ENCODE measurements around the gene BRI3. TPM values are rescaled to one million over a fixed set of nuclear protein-coding genes. Genes with fewer than 3 reads are reported as not detected.

BRI3 gene
- polyA plus RNA-seq, 1 donor (not counting 4 experiments of a cell fraction or from before 2014, with no cell fraction given): 121 TPM

- Histone ChIP-seq H3K4me3 (ENCODE audit: control insufficient read depth in 2 of 3, extremely low read depth in 1 of 3, insufficient read depth in 2 of 3, low read depth in 1 of 3, low read length in 3 of 3) (no peak overlapping the region), H2AFZ (ENCODE audit: control insufficient read depth, low read length) (no peak overlapping the region), H3K79me2 (ENCODE audit: control insufficient read depth, insufficient read depth, low read length) (peaks cover 3% of the 10 kb centered on the region), H3K4me1 (ENCODE audit: control insufficient read depth, extremely low read depth, insufficient read depth, low read length) (peaks cover 12% of the 10 kb centered on the region), H3K36me3 (ENCODE audit: control insufficient read depth in 2 of 2, extremely low read depth in 1 of 2, insufficient read depth in 2 of 2, low read length in 2 of 2) (peaks cover 35 to 43% of the 10 kb centered on the region in 2 experiments), H3K9me1 (ENCODE audit: control insufficient read depth, extremely low read depth, insufficient read depth, low read length) (no peaks in the 10 kb centered on the region), H4K20me1 (ENCODE audit: control insufficient read depth, extremely low read depth, insufficient read depth, low read length) (peaks cover 15% of the 10 kb centered on the region), H3K27me3 (ENCODE audit: control insufficient read depth, extremely low read depth, insufficient read depth, low read length) (no peaks in the 10 kb centered on the region), H3K4me2 (ENCODE audit: control insufficient read depth, extremely low read depth, insufficient read depth, low read depth, low read length) (no peak overlapping the region), H3K27ac (ENCODE audit: control insufficient read depth, insufficient read depth, low read length) (no peak overlapping the region), H3K9ac (ENCODE audit: control insufficient read depth, extremely low read depth, insufficient read depth, low read length) (no peak overlapping the region), H3K9me3 (ENCODE audit: control insufficient read depth, low read depth, low read length) (no peaks in the 10 kb centered on the region)
- no peak for DNase-seq (ENCODE audit: low read depth, low spot score)
- dilution Hi-C loops (cut with MboI; ENCODE audit: extremely low pct_ligation_motif_present, low sequenced_read_pairs): no loop called here
- TF ChIP-seq CTCF (optimal IDR thresholded peaks at IDR 0.05 in 1 of 3, IDR thresholded peaks at IDR 0.05 in 1 of 3, conservative IDR thresholded peaks at IDR 0.05 in 1 of 3; ENCODE audit: extremely low read depth in 1 of 3, insufficient read depth in 2 of 3, low read length in 3 of 3) (peak in 1 of 3 experiments; percentile 3), EZH2 (IDR thresholded peaks at IDR 0.05; ENCODE audit: low read length) (no peak)
- FAIRE-seq: no peak
Observed at GRCh38 chr7:98296833-98297232, 15.3 kb downstream of the BRI3 start.

GRCh38 chr7:98297626-98298286, 16.3 kb downstream of the BRI3 start:
- Histone ChIP-seq H3K4me1 (ENCODE audit: control insufficient read depth, extremely low read depth, insufficient read depth, low read length) (peaks cover 12% of the 10 kb centered on the region), H3K9me3 (ENCODE audit: control insufficient read depth, low read depth, low read length) (no peaks in the 10 kb centered on the region), H3K27ac (ENCODE audit: control insufficient read depth, insufficient read depth, low read length) (no peak overlapping the region), H3K9me1 (ENCODE audit: control insufficient read depth, extremely low read depth, insufficient read depth, low read length) (no peaks in the 10 kb centered on the region), H3K4me2 (ENCODE audit: control insufficient read depth, extremely low read depth, insufficient read depth, low read depth, low read length) (no peak overlapping the region), H3K36me3 (ENCODE audit: control insufficient read depth in 2 of 2, extremely low read depth in 1 of 2, insufficient read depth in 2 of 2, low read length in 2 of 2) (peaks cover 37 to 40% of the 10 kb centered on the region in 2 experiments), H4K20me1 (ENCODE audit: control insufficient read depth, extremely low read depth, insufficient read depth, low read length) (peaks cover 12% of the 10 kb centered on the region), H3K27me3 (ENCODE audit: control insufficient read depth, extremely low read depth, insufficient read depth, low read length) (no peaks in the 10 kb centered on the region), H3K79me2 (ENCODE audit: control insufficient read depth, insufficient read depth, low read length) (no peaks in the 10 kb centered on the region), H3K9ac (ENCODE audit: control insufficient read depth, extremely low read depth, insufficient read depth, low read length) (no peak overlapping the region), H3K4me3 (ENCODE audit: control insufficient read depth in 2 of 3, extremely low read depth in 1 of 3, insufficient read depth in 2 of 3, low read depth in 1 of 3, low read length in 3 of 3) (no peak overlapping the region), H2AFZ (ENCODE audit: control insufficient read depth, low read length) (no peak overlapping the region)
- FAIRE-seq: no peak
- dilution Hi-C loops (cut with MboI; ENCODE audit: extremely low pct_ligation_motif_present, low sequenced_read_pairs): no loop called here
- TF ChIP-seq EZH2 (IDR thresholded peaks at IDR 0.05; ENCODE audit: low read length) (no peak), CTCF (optimal IDR thresholded peaks at IDR 0.05 in 1 of 3, IDR thresholded peaks at IDR 0.05 in 1 of 3, conservative IDR thresholded peaks at IDR 0.05 in 1 of 3; ENCODE audit: extremely low read depth in 1 of 3, insufficient read depth in 2 of 3, low read length in 3 of 3) (no peak)
- no peak for DNase-seq (ENCODE audit: low read depth, low spot score)
